Measurements from ENCODE around the gene NHERF2. TPM values are rescaled to one million over a fixed set of nuclear protein-coding genes. Genes with fewer than 3 reads are reported as not detected.

NHERF2 gene
- total RNA-seq, 2 experiments from 2014 or later, result 1.9 to 2.0 TPM

DNA sequence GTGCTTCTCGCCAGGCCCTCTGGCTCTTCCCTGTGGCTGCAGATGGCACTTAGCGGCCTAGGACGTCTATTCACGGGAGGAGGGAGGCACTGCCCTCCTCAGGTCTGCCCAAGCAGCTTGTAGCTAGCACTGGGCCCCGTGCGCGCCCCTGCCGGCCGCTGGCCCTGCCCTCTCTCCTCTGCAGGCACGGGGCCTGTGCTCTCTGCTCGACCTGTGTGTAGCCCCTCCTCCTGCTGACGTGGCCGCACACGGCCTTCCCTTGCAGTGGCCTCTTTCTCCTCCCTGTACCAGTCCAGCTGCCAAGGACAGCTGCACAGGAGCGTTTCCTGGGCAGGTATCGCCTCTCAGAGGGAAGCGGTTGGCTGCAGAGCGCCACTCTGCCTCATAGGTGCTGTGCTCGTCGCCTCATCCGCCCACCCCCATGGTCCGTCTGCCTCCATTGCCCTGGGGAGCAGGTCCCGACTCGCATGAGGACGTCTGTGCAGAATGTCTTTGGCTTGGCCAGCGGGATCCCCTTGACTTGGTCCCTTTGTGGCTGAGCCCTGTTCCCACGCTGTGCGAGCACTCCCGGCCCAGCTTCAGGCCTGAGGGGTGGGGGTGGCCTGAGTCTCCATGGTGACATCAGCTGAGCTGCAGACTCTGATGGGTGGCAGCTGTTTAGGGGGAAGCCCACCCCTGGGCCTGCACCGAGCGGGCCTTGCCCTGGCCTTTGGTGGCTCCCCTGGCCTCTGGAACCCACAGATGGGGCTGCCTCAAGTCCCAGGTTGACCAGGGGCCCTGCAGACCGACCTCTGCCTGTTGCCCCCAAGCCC lies 55.7 kb downstream of the NHERF2 start:
- intact Hi-C loops (cut with DNase I, micrococcal nuclease), result no loop called here
- Mint-ChIP-seq H3K36me3 (ENCODE audit: low read depth) (peaks cover 28% of the 10 kb centered on the region), H3K27ac (no peak overlapping the region), H3K4me3 (no peak overlapping the region), H3K4me1 (ENCODE audit: low read depth) (no peaks in the 10 kb centered on the region), H3K9me3 (no peaks in the 10 kb centered on the region), H3K27me3 (no peaks in the 10 kb centered on the region)
- no peaks in the 10 kb centered on the region for H3K27me3 ChIP-seq (ENCODE audit: control insufficient read depth in 1 of 2, insufficient read depth in 2 of 2, low read length in 2 of 2)
- H3K27ac ChIP-seq (ENCODE audit: low read depth in 1 of 2, low read length in 2 of 2), result no peak overlapping the region
- POLR2A ChIA-PET, result no interaction called here
- no peaks in the 10 kb centered on the region for H3K4me1 ChIP-seq (ENCODE audit: insufficient read depth, low read length)
- DNase-seq (no peak), ATAC-seq (ENCODE audit: poor library complexity) (no peak)
- no peak overlapping the region for H3K4me3 ChIP-seq (ENCODE audit: low read length)
- no peaks in the 10 kb centered on the region for H3K9me3 ChIP-seq (ENCODE audit: control insufficient read depth in 1 of 2, insufficient read depth in 1 of 2, low read length in 2 of 2)
- CTCF ChIA-PET, result no interaction called here
- no peak for TF ChIP-seq CTCF (IDR thresholded peaks at IDR 0.05)
- peaks cover 75% of the 10 kb centered on the region for H3K36me3 ChIP-seq (ENCODE audit: insufficient read depth, low read length)

GRCh38 chr16:2082983-2083364 lies 56.3 kb downstream of the NHERF2 start:
- Histone ChIP-seq H3K27ac (ENCODE audit: low read depth in 1 of 2, low read length in 2 of 2) (no peak overlapping the region), H3K4me1 (ENCODE audit: insufficient read depth, low read length) (no peaks in the 10 kb centered on the region), H3K36me3 (ENCODE audit: insufficient read depth, low read length) (peaks cover 77% of the 10 kb centered on the region), H3K4me3 (ENCODE audit: low read length) (no peak overlapping the region), H3K9me3 (ENCODE audit: control insufficient read depth in 1 of 2, insufficient read depth in 1 of 2, low read length in 2 of 2) (no peaks in the 10 kb centered on the region), H3K27me3 (ENCODE audit: control insufficient read depth in 1 of 2, insufficient read depth in 2 of 2, low read length in 2 of 2) (no peaks in the 10 kb centered on the region)
- ChIA-PET CTCF (no interaction called here), POLR2A (no interaction called here)
- TF ChIP-seq CTCF (IDR thresholded peaks at IDR 0.05), result no peak
- H3K36me3 Mint-ChIP-seq (ENCODE audit: low read depth), result peaks cover 32% of the 10 kb centered on the region
- no peaks in the 10 kb centered on the region for H3K9me3 Mint-ChIP-seq
- H3K27ac Mint-ChIP-seq, result no peak overlapping the region
- intact Hi-C loops (cut with DNase I, micrococcal nuclease), result no loop called here
- ATAC-seq (ENCODE audit: poor library complexity) (no peak), DNase-seq (no peak)
- no peak overlapping the region for H3K4me3 Mint-ChIP-seq
- no peaks in the 10 kb centered on the region for H3K27me3 Mint-ChIP-seq
- H3K4me1 Mint-ChIP-seq (ENCODE audit: low read depth), result no peaks in the 10 kb centered on the region

DNA sequence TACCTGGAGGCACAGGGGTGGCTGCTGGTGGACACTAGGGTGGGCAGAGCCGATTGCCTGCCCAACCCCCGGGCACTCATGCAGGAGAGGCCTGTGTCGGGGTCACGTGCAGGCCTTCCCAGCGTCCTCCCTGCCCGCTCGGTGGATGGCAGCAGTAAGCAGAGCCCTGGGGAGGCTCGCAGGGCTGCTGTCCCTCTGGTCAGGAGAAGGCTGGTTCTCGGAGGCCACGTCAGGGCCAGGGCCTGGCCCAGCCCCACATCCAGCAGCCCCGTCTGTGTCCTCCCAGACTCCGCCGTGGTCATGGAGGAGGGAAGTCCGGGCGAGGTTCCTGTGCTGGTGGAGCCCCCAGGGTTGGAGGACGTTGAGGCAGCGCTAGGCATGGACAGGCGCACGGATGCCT lies 56.7 kb downstream of the NHERF2 start:
- no peak for DNase-seq
- no peak overlapping the region for H3K27ac ChIP-seq (ENCODE audit: low read depth in 1 of 2, low read length in 2 of 2)
- intact Hi-C loops (cut with DNase I, micrococcal nuclease), result no loop called here
- ChIA-PET CTCF (no interaction called here), POLR2A (no interaction called here)
- no peak for ATAC-seq (ENCODE audit: poor library complexity)
- no peaks in the 10 kb centered on the region for H3K9me3 ChIP-seq (ENCODE audit: control insufficient read depth in 1 of 2, insufficient read depth in 1 of 2, low read length in 2 of 2)
- H3K9me3 Mint-ChIP-seq, result no peaks in the 10 kb centered on the region
- no peak overlapping the region for H3K4me3 Mint-ChIP-seq
- no peak overlapping the region for H3K4me3 ChIP-seq (ENCODE audit: low read length)
- no peak overlapping the region for H3K27ac Mint-ChIP-seq
- TF ChIP-seq CTCF (IDR thresholded peaks at IDR 0.05), result no peak
- H3K36me3 Mint-ChIP-seq (ENCODE audit: low read depth), result peaks cover 33% of the 10 kb centered on the region
- no peaks in the 10 kb centered on the region for H3K27me3 ChIP-seq (ENCODE audit: control insufficient read depth in 1 of 2, insufficient read depth in 2 of 2, low read length in 2 of 2)
- H3K36me3 ChIP-seq (ENCODE audit: insufficient read depth, low read length), result peaks cover 81% of the 10 kb centered on the region
- no peaks in the 10 kb centered on the region for H3K4me1 ChIP-seq (ENCODE audit: insufficient read depth, low read length)
- H3K27me3 Mint-ChIP-seq, result no peaks in the 10 kb centered on the region
- H3K4me1 Mint-ChIP-seq (ENCODE audit: low read depth), result no peaks in the 10 kb centered on the region

Data from CD4-positive, alpha-beta T cell (primary cell).